Measurements from ENCODE around the gene XAB2. TPM values are rescaled to one million over a fixed set of nuclear protein-coding genes. Genes with fewer than 3 reads are reported as not detected.

Gene XAB2
- 62.7 and 64.2 TPM in 2 replicates for total RNA-seq
- 39.7 TPM for total RNA-seq (2013)
- polyA plus RNA-seq = 93.8 and 110 TPM in 2 replicates
- 85.3 and 88.0 TPM in 2 replicates for polyA minus RNA-seq

- POLR2A ChIA-PET = interaction anchor here (0.6 to 1.2 kb wide), 6 partner anchors 12 to 859 kb away, joined by 3 to 7 read pairs (median 4); partner anchors contain the start of genes MCOLN1, TIMM44 and ZNF557
- TF ChIP-seq EZH2 (IDR thresholded peaks at IDR 0.05; ENCODE audit: borderline replicate concordance, insufficient read depth, low read depth, low read length, poor library complexity, severe bottlenecking) = no peak
- peak within 1 kb of the TSS; percentile 95 for H3K27ac Mint-ChIP-seq
- peaks cover 38% of the 10 kb centered on the region for H4K20me1 ChIP-seq (ENCODE audit: control insufficient read depth, insufficient read depth, low read length, poor library complexity, severe bottlenecking)
- under 1% methylated on average over 40 of the region's 40 CpGs for WGBS (ENCODE audit: insufficient coverage)
- peaks cover 0 to 3% (median 0%) of the 10 kb centered on the region in 3 donors for H3K9me3 ChIP-seq (ENCODE audit: control extremely low read depth in 1 of 3, control insufficient read depth in 2 of 3, insufficient read depth in 1 of 3, low read length in 2 of 3)
- peak within 1 kb of the TSS; percentile 84 for H3K4me2 ChIP-seq (replicated peaks; ENCODE audit: low read depth, low read length, poor library complexity, severe bottlenecking)
- H3K9me3 Mint-ChIP-seq (ENCODE audit: insufficient read depth) = no peaks in the 10 kb centered on the region
- H3K4me1 Mint-ChIP-seq = peaks cover 43% of the 10 kb centered on the region
- DNase-seq = peak; percentile 99
- H3K27me3 Mint-ChIP-seq = no peaks in the 10 kb centered on the region
- intact Hi-C loops (cut with micrococcal nuclease) = loop anchor here (1.0 to 2.0 kb wide), 4 partner anchors 8 to 314 kb away; partner anchors contain the start of genes MCOLN1, PNPLA6, STXBP2 and TIMM44
- peak within 1 kb of the TSS; percentile 87 to 91 for H3K27ac ChIP-seq (ENCODE audit: low read length in 2 of 2)
- peaks cover 19 to 31% of the 10 kb centered on the region in 2 donors for H3K4me1 ChIP-seq (ENCODE audit: control insufficient read depth in 2 of 2, insufficient read depth in 2 of 2, low read length in 2 of 2)
- peak within 1 kb of the TSS; percentile 78 to 100 (median 99) for H3K4me3 ChIP-seq (ENCODE audit: control extremely low read depth in 1 of 5, extremely low read depth in 1 of 5, insufficient read depth in 1 of 5, low read depth in 2 of 5, low read length in 4 of 5)
- peak within 1 kb of the TSS; percentile 92 for H3K4me3 Mint-ChIP-seq
- CTCF ChIA-PET = interaction anchor here (1.0 to 1.6 kb wide), 5 partner anchors 23 to 315 kb away, joined by 4 to 10 read pairs (median 5); partner anchors contain the start of genes TIMM44 and TRAPPC5
- H3K36me3 ChIP-seq (replicated peaks in 1 of 2; ENCODE audit: control extremely low read depth in 1 of 2, control insufficient read depth in 1 of 2, extremely low read depth in 1 of 2, insufficient read depth in 2 of 2, low read length in 1 of 2) = peaks cover 0 to 42% of the 10 kb centered on the region in 2 experiments
- peaks cover 81% of the 10 kb centered on the region for H3K79me2 ChIP-seq (ENCODE audit: control insufficient read depth, insufficient read depth, low read length)
- peak within 1 kb of the TSS; percentile 99 for H3K9ac ChIP-seq (ENCODE audit: low read length)
- peak; percentile 96 for ATAC-seq (ENCODE audit: low read depth)
- H3K27me3 ChIP-seq (replicated peaks in 1 of 4; ENCODE audit: control extremely low read depth in 1 of 4, control insufficient read depth in 3 of 4, insufficient read depth in 4 of 4, low read length in 3 of 4) = no peaks in the 10 kb centered on the region
- peak within 1 kb of the TSS; percentile 87 for H2AFZ ChIP-seq (ENCODE audit: insufficient read depth, low read depth, low read length, poor library complexity, severe bottlenecking)
Observed at GRCh38 chr19:7629347-7630054, at the start of gene XAB2, which contains the start of gene PET100. Gene XAB2 (minus strand): TSS chr19:7629545. CDS start chr19:7629527, 18 bp downstream. Gene PET100 (plus strand): TSS chr19:7629793. CDS start chr19:7629834, 41 bp downstream.

GRCh38 chr19:7677669-7678311, 48.4 kb upstream of the XAB2 start:
- Histone ChIP-seq H3K4me2 (replicated peaks; ENCODE audit: low read depth, low read length, poor library complexity, severe bottlenecking) (no peak overlapping the region), H3K4me1 (ENCODE audit: control insufficient read depth in 2 of 2, insufficient read depth in 2 of 2, low read length in 2 of 2) (peaks cover 39 to 49% of the 10 kb centered on the region in 2 donors), H3K9ac (ENCODE audit: low read length) (no peak overlapping the region), H3K79me2 (ENCODE audit: control insufficient read depth, insufficient read depth, low read length) (peaks cover 29% of the 10 kb centered on the region), H3K9me3 (ENCODE audit: control extremely low read depth in 1 of 3, control insufficient read depth in 2 of 3, insufficient read depth in 1 of 3, low read length in 2 of 3) (peaks cover 0 to 17% (median 0%) of the 10 kb centered on the region in 3 donors), H3K27me3 (replicated peaks in 1 of 4; ENCODE audit: control extremely low read depth in 1 of 4, control insufficient read depth in 3 of 4, insufficient read depth in 4 of 4, low read length in 3 of 4) (peaks cover 0 to 32% (median 3%) of the 10 kb centered on the region in 4 experiments), H3K36me3 (replicated peaks in 1 of 2; ENCODE audit: control extremely low read depth in 1 of 2, control insufficient read depth in 1 of 2, extremely low read depth in 1 of 2, insufficient read depth in 2 of 2, low read length in 1 of 2) (peaks cover 0 to 5% of the 10 kb centered on the region in 2 experiments), H3K4me3 (ENCODE audit: control extremely low read depth in 1 of 5, extremely low read depth in 1 of 5, insufficient read depth in 1 of 5, low read depth in 2 of 5, low read length in 4 of 5) (peak overlapping the region in 1 of 5 experiments; percentile 51), H3K27ac (ENCODE audit: low read length in 2 of 2) (no peak overlapping the region), H2AFZ (ENCODE audit: insufficient read depth, low read depth, low read length, poor library complexity, severe bottlenecking) (no peak overlapping the region), H4K20me1 (ENCODE audit: control insufficient read depth, insufficient read depth, low read length, poor library complexity, severe bottlenecking) (peaks cover 16% of the 10 kb centered on the region)
- WGBS (ENCODE audit: insufficient coverage) = 32% methylated on average over 10 of the region's 12 CpGs
- ChIA-PET POLR2A (no interaction called here), CTCF (interaction anchor here (0.7 to 3.9 kb wide), 10 partner anchors 21 to 324 kb away, joined by 3 to 44 read pairs (median 4); no protein-coding TSS in a partner anchor)
- Mint-ChIP-seq H3K9me3 (ENCODE audit: insufficient read depth) (no peaks in the 10 kb centered on the region), H3K27me3 (peaks cover 27% of the 10 kb centered on the region), H3K27ac (peak overlapping the region; percentile 61), H3K4me3 (no peak overlapping the region), H3K4me1 (peaks cover 55% of the 10 kb centered on the region)
- intact Hi-C loops (cut with micrococcal nuclease) = loop anchor here (5.0 kb wide), 1 partner anchor 580 kb away; no protein-coding TSS in a partner anchor
- TF ChIP-seq EZH2 (IDR thresholded peaks at IDR 0.05; ENCODE audit: borderline replicate concordance, insufficient read depth, low read depth, low read length, poor library complexity, severe bottlenecking) = no peak
- TF ChIP-seq CTCF (IDR thresholded peaks at IDR 0.05) = no peak
- ATAC-seq (ENCODE audit: low read depth) = no peak
- peak; percentile 39 for DNase-seq

Data from B cell (primary cell).